Astrocyte (in vitro differentiated cells and primary cell): ENCODE measurements around the gene TAMALIN.

Experiments used
- EZH2 ChIP-seq: IDR thresholded peaks from 2 replicates; pipeline ENCODE4 v1.6.1; 2012; ENCODE audit warnings: mild to moderate bottlenecking, low read length, inconsistent platforms; ENCODE audit not compliant: insufficient read depth
- TF ChIP-seq, protein P1 (sequence below): IDR thresholded peaks from 2 replicates; pipeline ENCODE4 v1.5.1; 2011; ENCODE audit warnings: low read depth, mild to moderate bottlenecking, inconsistent platforms, low read length, moderate library complexity; ENCODE audit not compliant: insufficient read depth

DNA sequence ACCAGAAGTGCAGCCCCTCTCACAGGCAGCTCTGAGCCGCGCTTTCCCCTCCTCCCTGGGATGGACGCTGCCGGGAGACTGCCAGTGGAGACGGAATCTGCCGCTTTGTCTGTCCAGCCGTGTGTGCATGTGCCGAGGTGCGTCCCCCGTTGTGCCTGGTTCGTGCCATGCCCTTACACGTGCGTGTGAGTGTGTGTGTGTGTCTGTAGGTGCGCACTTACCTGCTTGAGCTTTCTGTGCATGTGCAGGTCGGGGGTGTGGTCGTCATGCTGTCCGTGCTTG is 12.3 kb upstream of the TAMALIN start:
- no peak for TF ChIP-seq EZH2
- TF ChIP-seq, protein P1, sequence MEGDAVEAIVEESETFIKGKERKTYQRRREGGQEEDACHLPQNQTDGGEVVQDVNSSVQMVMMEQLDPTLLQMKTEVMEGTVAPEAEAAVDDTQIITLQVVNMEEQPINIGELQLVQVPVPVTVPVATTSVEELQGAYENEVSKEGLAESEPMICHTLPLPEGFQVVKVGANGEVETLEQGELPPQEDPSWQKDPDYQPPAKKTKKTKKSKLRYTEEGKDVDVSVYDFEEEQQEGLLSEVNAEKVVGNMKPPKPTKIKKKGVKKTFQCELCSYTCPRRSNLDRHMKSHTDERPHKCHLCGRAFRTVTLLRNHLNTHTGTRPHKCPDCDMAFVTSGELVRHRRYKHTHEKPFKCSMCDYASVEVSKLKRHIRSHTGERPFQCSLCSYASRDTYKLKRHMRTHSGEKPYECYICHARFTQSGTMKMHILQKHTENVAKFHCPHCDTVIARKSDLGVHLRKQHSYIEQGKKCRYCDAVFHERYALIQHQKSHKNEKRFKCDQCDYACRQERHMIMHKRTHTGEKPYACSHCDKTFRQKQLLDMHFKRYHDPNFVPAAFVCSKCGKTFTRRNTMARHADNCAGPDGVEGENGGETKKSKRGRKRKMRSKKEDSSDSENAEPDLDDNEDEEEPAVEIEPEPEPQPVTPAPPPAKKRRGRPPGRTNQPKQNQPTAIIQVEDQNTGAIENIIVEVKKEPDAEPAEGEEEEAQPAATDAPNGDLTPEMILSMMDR, result no peak
